ENCODE results near the gene CTNNA1. TPM values are rescaled to one million over a fixed set of nuclear protein-coding genes. Genes with fewer than 3 reads are reported as not detected.

CTNNA1 gene
- total and polyA plus RNA-seq, 9 of the 15 experiments (the other 6 are each of a cell fraction or from before 2014, with no cell fraction given): 29.6 to 117 (median 89.1) TPM

DNA sequence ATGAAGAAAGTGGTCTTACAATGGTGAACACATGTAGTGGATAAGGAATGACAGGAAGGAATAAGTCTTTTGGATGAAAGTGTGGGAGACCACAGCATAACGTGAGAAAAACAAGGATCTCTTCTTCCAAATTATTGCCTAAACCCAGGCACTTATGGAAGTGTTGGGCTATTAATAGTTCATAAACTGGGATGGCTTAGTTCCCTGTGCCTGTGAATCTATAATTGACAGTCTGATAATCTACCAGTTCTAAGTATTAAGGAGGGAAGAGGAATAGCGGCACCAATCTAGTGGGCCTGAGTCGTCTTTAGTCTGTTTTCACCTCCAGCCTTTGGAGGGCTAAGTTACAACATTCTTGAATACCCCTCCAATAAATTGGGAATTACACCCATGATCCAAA lies 161.1 kb downstream of the CTNNA1 start:
- Histone ChIP-seq H3K4me1 (replicated peaks in 1 of 2; ENCODE audit: control insufficient read depth in 2 of 2, insufficient read depth in 2 of 2, low read length in 2 of 2) (peaks cover 0 to 10% of the 10 kb centered on the region in 2 experiments; a peak in 2 of 5 replicates), H3K36me3 (ENCODE audit: control insufficient read depth, insufficient read depth, low read length) (peaks cover 6% of the 10 kb centered on the region; the same call in 2 of the 3 replicates), H3K9ac (ENCODE audit: insufficient read depth in 1 of 2, low read depth in 2 of 2, low read length in 2 of 2) (no peak overlapping the region), H3K27ac (ENCODE audit: extremely low read depth, low read depth, low read length) (no peak overlapping the region), H2AFZ (ENCODE audit: low read depth, low read length) (no peak overlapping the region), H3K4me2 (ENCODE audit: insufficient read depth, low read length) (no peak overlapping the region), H3K79me2 (ENCODE audit: control insufficient read depth, insufficient read depth, low read length) (no peaks in the 10 kb centered on the region), H4K20me1 (replicated peaks; ENCODE audit: control insufficient read depth, insufficient read depth, low read length) (no peaks in the 10 kb centered on the region), H3K9me1 (ENCODE audit: control insufficient read depth, insufficient read depth, low read length) (no peaks in the 10 kb centered on the region), H3K27me3 (ENCODE audit: control insufficient read depth in 2 of 2, insufficient read depth in 2 of 2, low read length in 2 of 2) (no peaks in the 10 kb centered on the region), H3K4me3 (no peak overlapping the region), H3K9me3 (replicated peaks; ENCODE audit: control insufficient read depth, insufficient read depth, low read depth, low read length) (no peaks in the 10 kb centered on the region)
- no peak for ATAC-seq
- in situ Hi-C loops (cut with MboI): no loop called here
- no peak for TF ChIP-seq MNT (conservative IDR thresholded peaks at IDR 0.05)
- no peak for TF ChIP-seq BACH1 (tag; IDR thresholded peaks at IDR 0.05)
- TF ChIP-seq KLF13 (tag; IDR thresholded peaks at IDR 0.05; ENCODE audit: borderline replicate concordance, low read depth): no peak
- no peak for TF ChIP-seq RBM14 (IDR thresholded peaks at IDR 0.05; ENCODE audit: borderline replicate concordance, insufficient read depth, low read depth, low read length)
- CTCF ChIA-PET (ENCODE audit: low intra/inter-chr PET ratio): no interaction called here
- 92% methylated on average over 2 of the region's 3 CpGs for WGBS (ENCODE audit: insufficient coverage, low coverage, missing lambda C conversion rate)
- FAIRE-seq: no peak
- BruUV-seq (replicated peaks): no TSS peak
- intact Hi-C loops (cut with micrococcal nuclease): no loop called here
- no peak for DNase-seq (ENCODE audit: extremely low read depth in 1 of 4, low spot score in 3 of 4)
- POLR2A ChIA-PET: no interaction called here

Measured in K562 (cell line).